Measurements from ENCODE around the gene EIPR1. TPM values are rescaled to one million over a fixed set of nuclear protein-coding genes. Genes with fewer than 3 reads are reported as not detected.

The EIPR1 gene
- total and polyA plus RNA-seq, 4 donors = 12.0 to 26.8 (median 23.4) TPM

DNA sequence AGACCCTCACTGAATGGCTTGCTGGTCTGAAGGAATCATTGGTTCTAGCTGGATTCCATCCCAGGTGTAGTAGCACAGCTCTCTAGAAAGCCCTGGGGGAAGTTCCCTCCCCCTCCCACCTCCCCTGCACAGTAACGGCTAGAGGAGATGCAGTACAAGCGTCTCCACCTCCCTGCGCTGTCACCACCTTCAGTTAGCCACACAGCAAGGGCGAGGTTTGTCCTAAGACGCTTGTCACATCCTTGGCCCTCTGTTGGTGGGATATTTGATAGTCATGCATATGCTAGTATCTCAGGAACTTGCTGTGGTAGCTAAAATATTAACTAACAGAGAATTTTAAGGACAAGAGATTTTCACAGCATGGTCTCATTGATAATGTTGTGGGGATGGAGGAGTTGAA is 21.2 kb upstream of the EIPR1 start:
- TF ChIP-seq, protein P1, sequence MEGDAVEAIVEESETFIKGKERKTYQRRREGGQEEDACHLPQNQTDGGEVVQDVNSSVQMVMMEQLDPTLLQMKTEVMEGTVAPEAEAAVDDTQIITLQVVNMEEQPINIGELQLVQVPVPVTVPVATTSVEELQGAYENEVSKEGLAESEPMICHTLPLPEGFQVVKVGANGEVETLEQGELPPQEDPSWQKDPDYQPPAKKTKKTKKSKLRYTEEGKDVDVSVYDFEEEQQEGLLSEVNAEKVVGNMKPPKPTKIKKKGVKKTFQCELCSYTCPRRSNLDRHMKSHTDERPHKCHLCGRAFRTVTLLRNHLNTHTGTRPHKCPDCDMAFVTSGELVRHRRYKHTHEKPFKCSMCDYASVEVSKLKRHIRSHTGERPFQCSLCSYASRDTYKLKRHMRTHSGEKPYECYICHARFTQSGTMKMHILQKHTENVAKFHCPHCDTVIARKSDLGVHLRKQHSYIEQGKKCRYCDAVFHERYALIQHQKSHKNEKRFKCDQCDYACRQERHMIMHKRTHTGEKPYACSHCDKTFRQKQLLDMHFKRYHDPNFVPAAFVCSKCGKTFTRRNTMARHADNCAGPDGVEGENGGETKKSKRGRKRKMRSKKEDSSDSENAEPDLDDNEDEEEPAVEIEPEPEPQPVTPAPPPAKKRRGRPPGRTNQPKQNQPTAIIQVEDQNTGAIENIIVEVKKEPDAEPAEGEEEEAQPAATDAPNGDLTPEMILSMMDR (IDR thresholded peaks at IDR 0.05; ENCODE audit: control extremely low read depth, extremely low read depth) = no peak
- no peak overlapping the region for H3K4me3 ChIP-seq
- 87 to 88% methylated on average over 5 of the region's 5 CpGs for WGBS, 2 donors
- H3K27ac ChIP-seq (ENCODE audit: low read depth in 1 of 2, low read length in 1 of 2) = no peak overlapping the region
- DNase-seq (no peak), ATAC-seq (ENCODE audit: insufficient read depth, low FRiP score) (no peak)
- no peak overlapping the region for H3K9ac ChIP-seq (ENCODE audit: insufficient read depth in 1 of 2, low read length in 2 of 2)
- H3K36me3 ChIP-seq (ENCODE audit: control insufficient read depth in 4 of 4, insufficient read depth in 4 of 4, low read length in 4 of 4) = peaks cover 2 to 20% (median 19%) of the 10 kb centered on the region in 4 donors
- peaks cover 0 to 9% (median under 1%) of the 10 kb centered on the region in 5 donors for H3K4me1 ChIP-seq (ENCODE audit: control insufficient read depth in 5 of 5, insufficient read depth in 5 of 5, low read length in 5 of 5)
- peaks cover 0 to 14% (median 8%) of the 10 kb centered on the region in 4 donors for H3K9me3 ChIP-seq (ENCODE audit: control insufficient read depth in 4 of 4, insufficient read depth in 3 of 4, low read length in 3 of 4)
- H3K27me3 ChIP-seq (ENCODE audit: control insufficient read depth in 3 of 3, insufficient read depth in 3 of 3, low read length in 2 of 3) = no peaks in the 10 kb centered on the region

DNA sequence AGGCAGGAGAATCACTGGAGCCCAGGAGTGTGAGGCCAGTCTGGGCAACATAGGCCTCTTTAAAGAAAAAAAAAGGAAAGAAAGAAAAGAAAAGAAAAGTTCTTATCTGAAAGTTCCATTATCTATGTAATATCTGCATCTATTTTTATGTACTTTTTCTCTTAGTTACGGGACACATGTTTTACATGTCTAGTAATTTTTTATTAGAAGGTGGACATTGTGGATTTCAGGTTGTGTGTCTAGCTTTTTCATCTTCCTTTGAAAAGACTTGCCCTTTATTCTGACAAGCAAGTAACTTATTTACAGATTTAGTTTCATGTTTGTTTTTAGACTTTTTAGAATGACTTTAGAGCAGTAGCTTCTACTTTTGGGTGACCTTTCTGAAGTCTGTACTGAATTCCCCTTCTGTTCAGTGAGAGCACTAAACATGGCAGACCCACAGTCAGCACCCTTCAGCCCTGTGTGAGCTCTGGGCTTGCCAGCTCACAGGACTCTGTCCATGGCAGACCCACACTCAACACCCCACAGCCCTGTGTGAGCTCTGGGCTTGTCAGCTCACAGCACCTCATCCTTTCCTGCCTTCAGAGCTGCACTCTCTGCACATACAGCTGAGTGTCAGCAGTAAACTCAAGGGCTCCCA is 19.4 kb upstream of the EIPR1 start:
- no peak for ATAC-seq (ENCODE audit: insufficient read depth, low FRiP score)
- DNase-seq = no peak
- TF ChIP-seq, protein P1 (IDR thresholded peaks at IDR 0.05; ENCODE audit: control extremely low read depth, extremely low read depth) = no peak
- Histone ChIP-seq H3K9me3 (ENCODE audit: control insufficient read depth in 4 of 4, insufficient read depth in 3 of 4, low read length in 3 of 4) (peaks cover 0 to 14% (median 8%) of the 10 kb centered on the region in 4 donors), H3K27me3 (ENCODE audit: control insufficient read depth in 3 of 3, insufficient read depth in 3 of 3, low read length in 2 of 3) (no peaks in the 10 kb centered on the region), H3K9ac (ENCODE audit: insufficient read depth in 1 of 2, low read length in 2 of 2) (no peak overlapping the region), H3K4me3 (no peak overlapping the region), H3K27ac (ENCODE audit: low read depth in 1 of 2, low read length in 1 of 2) (no peak overlapping the region), H3K36me3 (ENCODE audit: control insufficient read depth in 4 of 4, insufficient read depth in 4 of 4, low read length in 4 of 4) (peaks cover 5 to 21% (median 20%) of the 10 kb centered on the region in 4 donors), H3K4me1 (ENCODE audit: control insufficient read depth in 5 of 5, insufficient read depth in 5 of 5, low read length in 5 of 5) (peaks cover 0 to 8% (median 2%) of the 10 kb centered on the region in 5 donors)
- 97 to 100% methylated on average over 1 of the region's 1 CpG for WGBS, 2 donors

DNA sequence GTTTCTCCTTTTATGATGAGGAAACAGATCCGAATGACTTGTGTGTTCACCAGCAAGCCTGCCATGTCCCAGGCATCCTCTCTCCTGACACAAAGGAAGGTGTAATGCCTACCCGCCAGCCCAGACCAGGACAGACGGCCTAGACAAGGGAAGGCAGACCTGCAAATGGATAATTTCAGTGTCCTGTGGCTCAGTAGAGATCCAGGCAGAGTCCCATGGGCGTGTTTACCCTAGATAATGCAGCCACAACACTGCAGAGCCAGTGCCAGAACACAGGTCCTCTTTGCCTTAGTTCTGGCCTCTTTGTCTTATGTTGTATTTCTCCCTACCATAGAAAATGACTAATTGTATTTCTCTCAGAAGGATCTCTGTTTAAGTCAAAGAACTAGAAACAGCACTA is 14.6 kb upstream of the EIPR1 start:
- ATAC-seq (ENCODE audit: insufficient read depth, low FRiP score) (no peak), DNase-seq (no peak)
- no peak overlapping the region for H3K9ac ChIP-seq (ENCODE audit: insufficient read depth in 1 of 2, low read length in 2 of 2)
- TF ChIP-seq, protein P1 (IDR thresholded peaks at IDR 0.05; ENCODE audit: control extremely low read depth, extremely low read depth) = no peak
- peaks cover 0 to 2% (median 0%) of the 10 kb centered on the region in 5 donors for H3K4me1 ChIP-seq (ENCODE audit: control insufficient read depth in 5 of 5, insufficient read depth in 5 of 5, low read length in 5 of 5)
- no peak overlapping the region for H3K4me3 ChIP-seq
- H3K27ac ChIP-seq (ENCODE audit: low read depth in 1 of 2, low read length in 1 of 2) = no peak overlapping the region
- peaks cover 0 to 14% (median 6%) of the 10 kb centered on the region in 4 donors for H3K9me3 ChIP-seq (ENCODE audit: control insufficient read depth in 4 of 4, insufficient read depth in 3 of 4, low read length in 3 of 4)
- H3K27me3 ChIP-seq (ENCODE audit: control insufficient read depth in 3 of 3, insufficient read depth in 3 of 3, low read length in 2 of 3) = no peaks in the 10 kb centered on the region
- 96% methylated on average over 4 of the region's 4 CpGs for WGBS, 2 donors
- H3K36me3 ChIP-seq (ENCODE audit: control insufficient read depth in 4 of 4, insufficient read depth in 4 of 4, low read length in 4 of 4) = peaks cover 19 to 42% (median 27%) of the 10 kb centered on the region in 4 donors
